A673 (cell line): ENCODE measurements around the gene ASH1L.

ENCODE experiments used
- EZH2 ChIP-seq: fragments of 200-600 bp; sonication (generic); IDR thresholded peaks from 2 replicates; pipeline ENCODE4 v1.6.1; 2017; ENCODE audit warnings: borderline replicate concordance, low read depth, mild to moderate bottlenecking, mixed read lengths, antibody characterized with exemption, low read length; ENCODE audit not compliant: poor library complexity, severe bottlenecking
- TF ChIP-seq, protein P1 (sequence below): fragments of 300-800, 200-600 bp; sonication (generic); conservative IDR thresholded peaks from 2 replicates; pipeline ENCODE4 v1.5.1; 2017; ENCODE audit warnings: low read depth, mild to moderate bottlenecking, antibody characterized with exemption, low read length, moderate library complexity, mixed read lengths

DNA sequence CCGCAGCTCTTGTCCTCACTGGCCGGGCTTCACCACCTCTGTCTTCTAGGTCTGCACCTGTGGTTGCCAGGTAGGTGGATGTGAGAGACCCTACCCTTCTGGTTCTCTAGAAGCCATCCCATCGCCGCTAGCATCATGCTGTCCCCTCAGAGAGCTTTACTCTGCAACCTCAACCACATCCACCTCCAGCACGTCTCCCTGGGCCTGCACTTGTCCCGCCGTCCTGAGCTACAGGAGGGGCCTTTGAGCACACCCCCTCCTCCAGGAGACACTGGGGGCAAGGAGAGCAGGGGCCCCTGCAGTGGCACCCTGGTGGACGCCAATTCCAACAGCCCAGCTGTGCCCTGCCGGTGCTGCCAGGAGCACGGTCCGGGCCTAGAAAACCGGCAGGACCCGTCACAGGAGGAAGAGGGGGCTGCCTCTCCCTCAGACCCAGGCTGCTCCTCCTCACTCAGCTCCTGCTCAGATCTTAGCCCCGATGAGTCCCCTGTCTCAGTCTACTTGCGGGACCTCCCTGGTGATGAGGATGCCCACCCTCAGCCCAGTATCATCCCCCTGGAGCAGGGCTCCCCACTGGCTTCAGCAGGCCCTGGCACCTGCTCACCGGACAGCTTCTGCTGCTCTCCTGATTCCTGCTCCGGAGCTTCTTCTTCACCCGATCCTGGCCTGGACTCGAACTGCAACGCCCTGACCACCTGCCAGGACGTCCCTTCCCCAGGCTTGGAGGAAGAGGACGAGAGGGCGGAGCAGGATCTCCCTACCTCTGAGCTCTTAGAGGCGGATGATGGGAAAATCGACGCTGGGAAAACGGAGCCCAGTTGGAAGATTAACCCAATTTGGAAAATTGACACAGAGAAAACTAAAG lies 240.7 kb downstream of the ASH1L start:
- no peak for TF ChIP-seq EZH2
- TF ChIP-seq, protein P1, sequence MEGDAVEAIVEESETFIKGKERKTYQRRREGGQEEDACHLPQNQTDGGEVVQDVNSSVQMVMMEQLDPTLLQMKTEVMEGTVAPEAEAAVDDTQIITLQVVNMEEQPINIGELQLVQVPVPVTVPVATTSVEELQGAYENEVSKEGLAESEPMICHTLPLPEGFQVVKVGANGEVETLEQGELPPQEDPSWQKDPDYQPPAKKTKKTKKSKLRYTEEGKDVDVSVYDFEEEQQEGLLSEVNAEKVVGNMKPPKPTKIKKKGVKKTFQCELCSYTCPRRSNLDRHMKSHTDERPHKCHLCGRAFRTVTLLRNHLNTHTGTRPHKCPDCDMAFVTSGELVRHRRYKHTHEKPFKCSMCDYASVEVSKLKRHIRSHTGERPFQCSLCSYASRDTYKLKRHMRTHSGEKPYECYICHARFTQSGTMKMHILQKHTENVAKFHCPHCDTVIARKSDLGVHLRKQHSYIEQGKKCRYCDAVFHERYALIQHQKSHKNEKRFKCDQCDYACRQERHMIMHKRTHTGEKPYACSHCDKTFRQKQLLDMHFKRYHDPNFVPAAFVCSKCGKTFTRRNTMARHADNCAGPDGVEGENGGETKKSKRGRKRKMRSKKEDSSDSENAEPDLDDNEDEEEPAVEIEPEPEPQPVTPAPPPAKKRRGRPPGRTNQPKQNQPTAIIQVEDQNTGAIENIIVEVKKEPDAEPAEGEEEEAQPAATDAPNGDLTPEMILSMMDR: no peak
